ENCODE measurements around the gene PACSIN1. TPM values are rescaled to one million over a fixed set of nuclear protein-coding genes. Genes with fewer than 3 reads are reported as not detected.

PACSIN1 gene
- total and polyA plus RNA-seq, 2 donors (not counting 3 experiments of a cell fraction or from before 2014, with no cell fraction given): 0.03 TPM; not detected in 1

- Histone ChIP-seq H3K79me2 (ENCODE audit: control insufficient read depth, insufficient read depth, low read length) (no peaks in the 10 kb centered on the region), H2AFZ (ENCODE audit: low read depth, low read length) (no peak within 1 kb of the TSS), H3K36me3 (ENCODE audit: control insufficient read depth in 2 of 2, extremely low read depth in 1 of 2, insufficient read depth in 2 of 2, low read length in 2 of 2) (no peaks in the 10 kb centered on the region), H3K9ac (replicated peaks; ENCODE audit: extremely low read depth, insufficient read depth, low read length) (no peak within 1 kb of the TSS), H3K4me1 (ENCODE audit: control insufficient read depth, extremely low read depth, insufficient read depth, low read length) (peaks cover 5% of the 10 kb centered on the region), H3K4me3 (replicated peaks in 1 of 3; ENCODE audit: insufficient read depth in 1 of 3, low read depth in 1 of 3, low read length in 3 of 3) (no peak within 1 kb of the TSS), H4K20me1 (replicated peaks; ENCODE audit: control insufficient read depth, extremely low read depth, insufficient read depth, low read length) (no peaks in the 10 kb centered on the region), H3K9me3 (replicated peaks; ENCODE audit: control insufficient read depth, insufficient read depth, low read length) (no peaks in the 10 kb centered on the region), H3K9me1 (replicated peaks; ENCODE audit: control insufficient read depth, extremely low read depth, insufficient read depth, low read length) (no peaks in the 10 kb centered on the region), H3K4me2 (ENCODE audit: insufficient read depth, low read length) (no peak within 1 kb of the TSS), H3K27ac (ENCODE audit: insufficient read depth, low read depth, low read length) (no peak within 1 kb of the TSS), H3K27me3 (ENCODE audit: control insufficient read depth in 2 of 2, insufficient read depth in 2 of 2, low read length in 2 of 2) (no peaks in the 10 kb centered on the region)
- ChIA-PET CTCF (no interaction called here), POLR2A (no interaction called here)
- dilution Hi-C loops (cut with MboI; ENCODE audit: extremely low pct_ligation_motif_present, low sequenced_read_pairs) (no loop called here), intact Hi-C loops (cut with micrococcal nuclease) (no loop called here)
- TF ChIP-seq JUN (IDR thresholded peaks at IDR 0.05; ENCODE audit: borderline replicate concordance, insufficient read depth, insufficient read length, low read depth): no peak
- no peak for TF ChIP-seq MYC (IDR thresholded peaks at IDR 0.05; ENCODE audit: low read depth, low read length)
- no peak for TF ChIP-seq POLR2A (IDR thresholded peaks at IDR 0.05; ENCODE audit: low read depth, low read length)
- TF ChIP-seq POLR2AphosphoS5 (IDR thresholded peaks at IDR 0.05; ENCODE audit: insufficient read depth, low read depth, low read length): no peak
- no peak for TF ChIP-seq EZH2 (IDR thresholded peaks at IDR 0.05; ENCODE audit: borderline replicate concordance, low read depth, low read length, severe bottlenecking)
- TF ChIP-seq CTCF (IDR thresholded peaks at IDR 0.05; ENCODE audit: extremely low read depth in 1 of 2, insufficient read depth in 1 of 2, low read depth in 1 of 2, low read length in 2 of 2): no peak
- TF ChIP-seq GATA2 (IDR thresholded peaks at IDR 0.05; ENCODE audit: insufficient read depth, insufficient read length, low read depth, low read length): no peak
- BruUV-seq (replicated peaks): no TSS peak
- FAIRE-seq (no peak), DNase-seq (ENCODE audit: low read depth, low spot score) (no peak)
Measured at GRCh38 chr6:34556031-34556471, 90.2 kb downstream of the PACSIN1 start, which contains the start of gene SPDEF. SPDEF (minus strand) TSS chr6:34556329; CDS start chr6:34544455, 11,874 bp downstream.

All from endothelial cell of umbilical vein (primary cell).